ENCODE data around the gene TXNRD2. TPM values are rescaled to one million over a fixed set of nuclear protein-coding genes. Genes with fewer than 3 reads are reported as not detected.

TXNRD2 gene
- 10 to 100 TPM in 1 of 2 donors, 1 to 10 TPM in 1; 7.3 to 13.6 TPM for total RNA-seq
- 11.2 TPM for polyA plus RNA-seq (2013, experiment 1 of 2)
- polyA plus RNA-seq (2013, experiment 2 of 2): 12.2 TPM
- long read RNA-seq, experiment 1, partial matches to known transcripts: 1 of 3 reads
- long read RNA-seq, experiment 1, other reads (novel, unspliced or antisense): 2 of 3 reads
- long read RNA-seq, experiment 2, partial matches to known transcripts: 0 of 5 reads
- long read RNA-seq, experiment 2, other reads (novel, unspliced or antisense): 4 of 5 reads
- long read RNA-seq, experiment 3, transcript TXNRD2-206 (7 exons, 1,129 nt): major isoform, 6 of 42 reads
- long read RNA-seq, experiment 3, partial matches to known transcripts: 4 of 42 reads
- long read RNA-seq, experiment 3, other reads (novel, unspliced or antisense): 31 of 42 reads
- long read RNA-seq, experiment 4, partial matches to known transcripts: 1 of 3 reads
- long read RNA-seq, experiment 4, other reads (novel, unspliced or antisense): 2 of 3 reads

DNA sequence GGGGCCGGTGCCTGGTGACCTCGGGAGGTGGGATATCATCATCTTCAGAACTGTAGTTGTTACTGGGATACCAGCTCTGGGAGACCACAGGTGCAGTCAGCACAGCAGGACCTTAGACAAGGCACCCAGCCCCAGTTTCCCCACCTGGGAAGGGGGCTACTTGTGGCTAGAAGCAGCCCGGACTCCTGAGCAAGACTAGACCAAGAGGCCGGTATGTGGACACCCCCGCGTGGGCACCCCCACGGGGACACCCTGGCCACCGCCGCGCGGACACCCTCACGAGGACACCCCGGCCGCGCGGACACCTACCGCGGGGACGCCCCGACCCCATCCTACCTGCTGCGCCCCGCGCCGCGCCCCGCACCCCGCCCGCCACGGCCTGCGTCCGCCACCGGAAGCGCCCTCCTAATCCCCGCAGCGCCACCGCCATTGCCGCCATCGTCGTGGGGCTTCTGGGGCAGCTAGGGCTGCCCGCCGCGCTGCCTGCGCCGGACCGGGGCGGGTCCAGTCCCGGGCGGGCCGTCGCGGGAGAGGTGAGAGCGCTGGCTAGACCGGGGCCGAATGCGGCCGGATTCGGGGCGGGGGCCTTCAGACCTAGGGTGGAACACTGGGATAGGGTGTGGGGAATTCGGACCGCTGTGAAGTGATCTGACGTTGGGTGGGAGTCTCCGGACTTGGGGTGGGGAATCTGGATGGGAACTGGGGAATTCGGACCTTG, at the start of gene TXNRD2, which contains the start of gene COMT:
TXNRD2 (minus strand) TSS at position 454 of the 718 bp plus-strand sequence; CDS start at position 439, 15 bp downstream.
COMT (plus strand) TSS at position 408 of the 718 bp plus-strand sequence. CDS start 20,755 bp downstream, outside the sequence.
- no peak for DNase-seq
- peak within 1 kb of the TSS; percentile 86 for H3K27ac ChIP-seq (ENCODE audit: low read depth, low read length)
- TF ChIP-seq CTCF (conservative IDR thresholded peaks at IDR 0.05): no peak

GRCh38 chr22:19991395-19991644, 49.7 kb upstream of the TXNRD2 start:
- DNase-seq: no peak
- no peaks in the 10 kb centered on the region for H3K36me3 ChIP-seq (ENCODE audit: control insufficient read depth, insufficient read depth, low read length)
- H3K9me3 ChIP-seq (ENCODE audit: control insufficient read depth, low read length): no peaks in the 10 kb centered on the region
- H3K4me3 ChIP-seq (ENCODE audit: low read length): no peak overlapping the region
- TF ChIP-seq CTCF (conservative IDR thresholded peaks at IDR 0.05): no peak
- no peak overlapping the region for H3K27ac ChIP-seq (ENCODE audit: low read depth, low read length)
- no peaks in the 10 kb centered on the region for H3K36me3 Mint-ChIP-seq (ENCODE audit: low read depth)
- H3K9ac ChIP-seq (ENCODE audit: extremely low read depth, low read length, poor library complexity, severe bottlenecking): no peak overlapping the region
- H3K4me3 Mint-ChIP-seq: no peak overlapping the region
- no peak overlapping the region for H3K27ac Mint-ChIP-seq
- H3K9me3 Mint-ChIP-seq: no peaks in the 10 kb centered on the region
- peaks cover 1% of the 10 kb centered on the region for H3K27me3 Mint-ChIP-seq (ENCODE audit: insufficient read depth)
- no peaks in the 10 kb centered on the region for H3K4me1 ChIP-seq (ENCODE audit: control insufficient read depth, insufficient read depth, low read length)
- no peaks in the 10 kb centered on the region for H3K4me1 Mint-ChIP-seq
- H3K27me3 ChIP-seq (ENCODE audit: control insufficient read depth, insufficient read depth, low read length, poor library complexity, severe bottlenecking): no peaks in the 10 kb centered on the region

More for the DNA sequence above, at the start of gene TXNRD2, which contains the start of gene COMT:
- H3K4me3 Mint-ChIP-seq: peak within 1 kb of the TSS; percentile 77
- Histone ChIP-seq H3K27me3 (ENCODE audit: control insufficient read depth, insufficient read depth, low read length, poor library complexity, severe bottlenecking) (no peaks in the 10 kb centered on the region), H3K9ac (ENCODE audit: extremely low read depth, low read length, poor library complexity, severe bottlenecking) (peak within 1 kb of the TSS; percentile 64), H3K4me1 (ENCODE audit: control insufficient read depth, insufficient read depth, low read length) (peaks cover 6% of the 10 kb centered on the region), H3K36me3 (ENCODE audit: control insufficient read depth, insufficient read depth, low read length) (no peaks in the 10 kb centered on the region), H3K9me3 (ENCODE audit: control insufficient read depth, low read length) (peaks cover 22% of the 10 kb centered on the region), H3K4me3 (ENCODE audit: low read length) (peak within 1 kb of the TSS; percentile 85)
- peaks cover 26% of the 10 kb centered on the region for H3K9me3 Mint-ChIP-seq
- H3K36me3 Mint-ChIP-seq (ENCODE audit: low read depth): peaks cover 10% of the 10 kb centered on the region
- H3K4me1 Mint-ChIP-seq: peaks cover 17% of the 10 kb centered on the region
- no peaks in the 10 kb centered on the region for H3K27me3 Mint-ChIP-seq (ENCODE audit: insufficient read depth)
- peak within 1 kb of the TSS; percentile 93 for H3K27ac Mint-ChIP-seq
- WGBS, 2 experiments (ENCODE audit: insufficient coverage in 1 of 2, insufficient read length in 1 of 2): 42 to 50% methylated on average over 6 to 63 of the region's 63 CpGs

- no peak for TF ChIP-seq CTCF (conservative IDR thresholded peaks at IDR 0.05)
- H3K4me1 Mint-ChIP-seq: no peaks in the 10 kb centered on the region
- Histone ChIP-seq H3K4me1 (ENCODE audit: control insufficient read depth, insufficient read depth, low read length) (peaks cover 5% of the 10 kb centered on the region), H3K9me3 (ENCODE audit: control insufficient read depth, low read length) (no peaks in the 10 kb centered on the region), H3K27ac (ENCODE audit: low read depth, low read length) (no peak overlapping the region), H3K4me3 (ENCODE audit: low read length) (no peak overlapping the region), H3K9ac (ENCODE audit: extremely low read depth, low read length, poor library complexity, severe bottlenecking) (no peak overlapping the region), H3K27me3 (ENCODE audit: control insufficient read depth, insufficient read depth, low read length, poor library complexity, severe bottlenecking) (no peaks in the 10 kb centered on the region), H3K36me3 (ENCODE audit: control insufficient read depth, insufficient read depth, low read length) (no peaks in the 10 kb centered on the region)
- no peak overlapping the region for H3K4me3 Mint-ChIP-seq
- no peak for DNase-seq
- H3K27me3 Mint-ChIP-seq (ENCODE audit: insufficient read depth): peaks cover 1% of the 10 kb centered on the region
- H3K27ac Mint-ChIP-seq: no peak overlapping the region
- WGBS, 2 experiments (ENCODE audit: insufficient coverage in 1 of 2, insufficient read length in 1 of 2): 90 to 92% methylated on average over 13 to 20 of the region's 20 CpGs
- H3K36me3 Mint-ChIP-seq (ENCODE audit: low read depth): no peaks in the 10 kb centered on the region
- no peaks in the 10 kb centered on the region for H3K9me3 Mint-ChIP-seq
These were observed 49.2 kb upstream of the TXNRD2 start for GRCh38 chr22:19990609-19991394.
